Hepatocyte (in vitro differentiated cells): Measurements from ENCODE around the gene SH3RF3. TPM values are rescaled to one million over a fixed set of nuclear protein-coding genes. Genes with fewer than 3 reads are reported as not detected.

Source experiments
- DNase-seq: peaks from one replicate; pipeline ENCODE4 v3.0.0-alpha.2; 2016; ENCODE audit warnings: low spot score
- H2AFZ ChIP-seq: fragments of 200-600 bp; sonication (generic); 2 replicates; pipeline ENCODE4 v1.6.0; 2016; ENCODE audit warnings: antibody characterized with exemption, mild to moderate bottlenecking
- H3K27ac ChIP-seq: fragments of 200-600 bp; sonication (generic); 2 replicates; pipeline ENCODE4 v1.5.1; 2016; ENCODE audit warnings: mild to moderate bottlenecking
- H3K27me3 ChIP-seq: fragments of 200-600 bp; sonication (generic); 2 replicates; pipeline ENCODE4 v1.6.1; 2016
- H3K36me3 ChIP-seq: fragments of 200-600 bp; sonication (generic); replicated peaks from 2 replicates; pipeline ENCODE4 v1.5.1; 2016; ENCODE audit warnings: low read depth; ENCODE audit not compliant: insufficient read depth
- H3K4me1 ChIP-seq: fragments of 200-600 bp; sonication (generic); 2 replicates; pipeline ENCODE4 v1.5.1; 2016; ENCODE audit warnings: mild to moderate bottlenecking, moderate library complexity; ENCODE audit not compliant: insufficient read depth
- H3K4me2 ChIP-seq: fragments of 200-600 bp; sonication (generic); 2 replicates; pipeline ENCODE4 v1.6.0; 2016
- H3K4me3 ChIP-seq: fragments of 200-600 bp; sonication (generic); 2 replicates; pipeline ENCODE4 v1.5.1; 2016; ENCODE audit warnings: mild to moderate bottlenecking
- H3K79me2 ChIP-seq: fragments of 200-600 bp; sonication (generic); 2 replicates; pipeline ENCODE4 v1.6.0; 2017; ENCODE audit warnings: mild to moderate bottlenecking
- H3K9me2 ChIP-seq: fragments of 200-600 bp; sonication (generic); replicated peaks from 2 replicates; pipeline ENCODE4 v1.6.0; 2017; ENCODE audit warnings: mild to moderate bottlenecking; ENCODE audit not compliant: insufficient read depth
- H3K9me3 ChIP-seq: fragments of 200-600 bp; sonication (generic); 2 replicates; pipeline ENCODE4 v1.5.1; 2016; ENCODE audit warnings: low read depth, mild to moderate bottlenecking
- H4K20me1 ChIP-seq: fragments of 200-600 bp; sonication (generic); 2 replicates; pipeline ENCODE4 v1.6.0; 2016; ENCODE audit warnings: mild to moderate bottlenecking; ENCODE audit not compliant: insufficient read depth, poor library complexity, severe bottlenecking
- EZH2 ChIP-seq: fragments of 200-600 bp; sonication (generic); IDR thresholded peaks from 2 replicates; pipeline ENCODE4 v1.6.1; 2016; ENCODE audit warnings: antibody characterized with exemption, mild to moderate bottlenecking, borderline replicate concordance
- EZH2phosphoT487 ChIP-seq: fragments of 200-600 bp; sonication (generic); IDR thresholded peaks from one replicate; pipeline ENCODE4 v1.6.1; 2018; ENCODE audit warnings: antibody characterized with exemption, mild to moderate bottlenecking, low read depth, moderate library complexity; ENCODE audit not compliant: unreplicated experiment, severe bottlenecking
- WGBS: methylation state at CpG from one replicate; pipeline ENCODE4 v1.1.6; 2016; ENCODE audit warnings: low lambda C conversion rate; ENCODE audit errors: missing lambda C conversion rate; 5-methylcytosine and 5-hydroxymethylcytosine counted together
- polyA plus RNA-seq: library from polyadenylated mRNA; unstranded; fragments of >200 nt; fragmentation: Nextera tagmentation; extraction: Ambion mirVana; gene quantifications from 2 replicates; pipeline ENCODE4 v1.2.1, GENCODE V29; 2016
- total RNA-seq: library from RNA; depleted of rRNA; stranded (reverse); fragments of >200 nt; gene quantifications from 2 replicates; pipeline ENCODE4 v1.2.3, GENCODE V29; 2014
- TF ChIP-seq, protein P1 (sequence below): fragments of 200-600 bp; sonication (generic); IDR thresholded peaks from 2 replicates; pipeline ENCODE4 v1.5.1; 2016; ENCODE audit warnings: antibody characterized with exemption, mild to moderate bottlenecking; ENCODE audit not compliant: poor library complexity

The SH3RF3 gene
- total and polyA plus RNA-seq, 2 experiments from 2014 or later: 1.9 to 2.1 TPM

DNA sequence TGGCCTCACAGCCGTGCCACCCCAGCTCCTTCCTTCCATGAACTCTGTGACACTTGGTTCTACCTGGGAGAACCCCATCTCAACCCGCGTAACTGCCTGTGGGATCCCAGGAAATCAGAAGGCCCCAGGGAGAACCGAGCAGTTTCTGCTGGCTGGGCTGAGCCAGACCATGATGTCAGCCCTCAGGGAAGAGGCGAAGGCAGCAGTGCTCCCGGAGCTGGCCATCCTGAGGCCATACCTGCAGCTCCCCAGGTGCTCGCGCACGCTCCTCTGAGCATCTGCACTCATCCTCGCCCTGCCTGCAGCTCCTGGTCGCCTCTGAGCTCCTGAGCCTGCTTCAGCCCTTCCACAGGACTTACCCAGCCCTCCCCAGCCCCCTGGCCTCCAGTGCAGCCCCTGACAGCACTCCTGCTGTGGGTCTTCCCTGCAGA, 298.7 kb downstream of the SH3RF3 start:
- Histone ChIP-seq H3K4me2 (no peak overlapping the region), H3K4me3 (no peak overlapping the region), H3K9me2 (no peaks in the 10 kb centered on the region), H3K4me1 (no peaks in the 10 kb centered on the region), H3K27me3 (no peaks in the 10 kb centered on the region), H3K9me3 (no peaks in the 10 kb centered on the region), H4K20me1 (no peaks in the 10 kb centered on the region), H3K36me3 (no peaks in the 10 kb centered on the region), H3K79me2 (no peaks in the 10 kb centered on the region), H2AFZ (no peak overlapping the region), H3K27ac (no peak overlapping the region)
- WGBS: 92% methylated on average over 11 of the region's 11 CpGs
- no peak for DNase-seq
- TF ChIP-seq EZH2: no peak
- TF ChIP-seq, protein P1, sequence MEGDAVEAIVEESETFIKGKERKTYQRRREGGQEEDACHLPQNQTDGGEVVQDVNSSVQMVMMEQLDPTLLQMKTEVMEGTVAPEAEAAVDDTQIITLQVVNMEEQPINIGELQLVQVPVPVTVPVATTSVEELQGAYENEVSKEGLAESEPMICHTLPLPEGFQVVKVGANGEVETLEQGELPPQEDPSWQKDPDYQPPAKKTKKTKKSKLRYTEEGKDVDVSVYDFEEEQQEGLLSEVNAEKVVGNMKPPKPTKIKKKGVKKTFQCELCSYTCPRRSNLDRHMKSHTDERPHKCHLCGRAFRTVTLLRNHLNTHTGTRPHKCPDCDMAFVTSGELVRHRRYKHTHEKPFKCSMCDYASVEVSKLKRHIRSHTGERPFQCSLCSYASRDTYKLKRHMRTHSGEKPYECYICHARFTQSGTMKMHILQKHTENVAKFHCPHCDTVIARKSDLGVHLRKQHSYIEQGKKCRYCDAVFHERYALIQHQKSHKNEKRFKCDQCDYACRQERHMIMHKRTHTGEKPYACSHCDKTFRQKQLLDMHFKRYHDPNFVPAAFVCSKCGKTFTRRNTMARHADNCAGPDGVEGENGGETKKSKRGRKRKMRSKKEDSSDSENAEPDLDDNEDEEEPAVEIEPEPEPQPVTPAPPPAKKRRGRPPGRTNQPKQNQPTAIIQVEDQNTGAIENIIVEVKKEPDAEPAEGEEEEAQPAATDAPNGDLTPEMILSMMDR: no peak
- TF ChIP-seq EZH2phosphoT487: no peak

DNA sequence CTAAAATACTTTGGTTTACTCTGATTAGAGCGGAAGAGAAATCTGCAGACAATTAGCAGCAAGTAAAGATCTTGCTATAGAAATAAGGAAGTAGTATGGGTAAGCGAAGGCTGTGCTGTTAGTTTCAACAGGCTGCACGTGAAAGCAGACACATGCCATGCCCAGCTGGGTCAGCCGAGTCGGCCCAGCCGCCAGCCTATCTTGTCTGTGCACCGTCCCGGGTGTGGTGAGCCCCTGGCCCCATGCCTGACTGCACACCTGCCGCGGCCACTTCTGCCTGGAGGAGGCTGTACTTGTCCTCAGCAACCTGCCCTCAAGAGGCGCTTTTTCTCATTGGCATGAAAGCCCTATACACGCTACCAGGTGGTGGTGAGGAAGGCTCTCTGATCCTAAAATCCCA, 299.3 kb downstream of the SH3RF3 start:
- TF ChIP-seq EZH2 (no peak), EZH2phosphoT487 (no peak)
- TF ChIP-seq, protein P1: no peak
- H3K9me3 ChIP-seq: no peaks in the 10 kb centered on the region
- no peaks in the 10 kb centered on the region for H3K27me3 ChIP-seq
- H2AFZ ChIP-seq: no peak overlapping the region
- H3K4me1 ChIP-seq: no peaks in the 10 kb centered on the region
- no peaks in the 10 kb centered on the region for H3K36me3 ChIP-seq
- no peaks in the 10 kb centered on the region for H4K20me1 ChIP-seq
- no peak overlapping the region for H3K4me3 ChIP-seq
- no peaks in the 10 kb centered on the region for H3K9me2 ChIP-seq
- no peak overlapping the region for H3K4me2 ChIP-seq
- no peaks in the 10 kb centered on the region for H3K79me2 ChIP-seq
- DNase-seq: no peak
- H3K27ac ChIP-seq: no peak overlapping the region
- 91% methylated on average over 12 of the region's 12 CpGs for WGBS

DNA sequence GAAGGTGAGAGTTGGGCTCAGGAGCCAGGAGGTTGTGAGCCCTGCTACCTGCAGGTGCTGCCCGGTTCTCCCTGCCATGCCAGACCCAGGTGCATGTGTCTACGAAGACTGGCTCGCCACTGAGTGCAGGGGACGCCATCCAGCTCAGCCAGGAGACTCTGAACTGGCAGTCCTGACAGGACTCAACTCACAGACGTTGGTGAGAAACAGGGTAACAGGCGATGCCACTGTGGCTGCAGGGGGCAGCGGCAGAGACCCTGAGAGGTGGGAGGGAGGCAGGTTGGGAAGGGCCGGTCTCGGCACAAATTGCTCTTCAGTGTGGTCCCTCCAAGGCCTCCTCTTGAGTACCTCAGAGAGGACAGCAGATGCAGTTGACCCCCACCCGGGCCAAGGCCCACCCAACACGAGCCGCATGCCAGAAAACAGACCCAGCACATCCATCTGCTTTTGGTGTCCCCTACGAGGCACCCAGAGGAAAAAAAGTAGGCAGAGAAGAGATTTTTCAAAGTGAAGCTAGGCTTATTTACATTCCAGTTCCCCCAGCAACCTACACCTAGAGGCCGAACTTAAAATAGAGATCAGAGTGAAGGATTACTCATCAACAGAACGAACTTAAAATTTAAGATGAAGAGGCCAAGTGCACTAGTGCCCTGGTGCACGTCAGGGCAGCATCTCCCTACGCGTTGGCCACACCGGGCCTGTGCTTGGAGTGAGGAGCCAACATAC, 300.0 kb downstream of the SH3RF3 start:
- no peak overlapping the region for H3K4me3 ChIP-seq
- TF ChIP-seq, protein P1: no peak
- no peak for TF ChIP-seq EZH2phosphoT487
- no peak for TF ChIP-seq EZH2
- H3K9me3 ChIP-seq: no peaks in the 10 kb centered on the region
- H3K27me3 ChIP-seq: no peaks in the 10 kb centered on the region
- no peak overlapping the region for H3K27ac ChIP-seq
- H3K4me1 ChIP-seq: no peaks in the 10 kb centered on the region
- H3K9me2 ChIP-seq: no peaks in the 10 kb centered on the region
- H4K20me1 ChIP-seq: no peaks in the 10 kb centered on the region
- no peak for DNase-seq
- 91% methylated on average over 19 of the region's 19 CpGs for WGBS
- no peak overlapping the region for H3K4me2 ChIP-seq
- no peaks in the 10 kb centered on the region for H3K79me2 ChIP-seq
- no peaks in the 10 kb centered on the region for H3K36me3 ChIP-seq
- no peak overlapping the region for H2AFZ ChIP-seq
